ENCODE measurements around the gene ADGRV1.
A peak's percentile ranks its signal among the peaks of the same experiment; 100 is the strongest.
"Not testable (repeated sequence)": the region's sequence is repeated elsewhere in the genome, so short reads cannot be mapped to it uniquely, and the experiment has no call there.

The ADGRV1 gene

GRCh38 chr5:90940227-90940995 is 381.8 kb downstream of the ADGRV1 start:
- DNase-seq (ENCODE audit: low read depth in 2 of 2) = peak; percentile 5 to 6

- DNase-seq (ENCODE audit: low read depth in 2 of 2) = no peak
Measured at GRCh38 chr5:90941002-90941720, 382.6 kb downstream of the ADGRV1 start.

- no peak for DNase-seq (ENCODE audit: low read depth in 2 of 2)
Measured at GRCh38 chr5:90944116-90944515, 385.5 kb downstream of the ADGRV1 start.

- no peak for DNase-seq (ENCODE audit: low read depth in 2 of 2)
Measured at GRCh38 chr5:90947667-90948066, 389.1 kb downstream of the ADGRV1 start.

GRCh38 chr5:90948969-90949368 is 390.4 kb downstream of the ADGRV1 start:
- DNase-seq (ENCODE audit: low read depth in 2 of 2) = no peak

GRCh38 chr5:90949469-90950358 is 391.1 kb downstream of the ADGRV1 start:
- no peak for DNase-seq (ENCODE audit: low read depth in 2 of 2)

GRCh38 chr5:90955001-90955635 is 396.5 kb downstream of the ADGRV1 start:
- DNase-seq (ENCODE audit: low read depth in 2 of 2) = no peak

GRCh38 chr5:90956511-90957097 is 398.0 kb downstream of the ADGRV1 start:
- DNase-seq (ENCODE audit: low read depth in 2 of 2) = no peak

- no peak for DNase-seq (ENCODE audit: low read depth in 2 of 2)
Measured at GRCh38 chr5:90957906-90958305, 399.3 kb downstream of the ADGRV1 start.

GRCh38 chr5:90959262-90959661 is 400.7 kb downstream of the ADGRV1 start:
- DNase-seq (ENCODE audit: low read depth in 2 of 2) = no peak

- DNase-seq (ENCODE audit: low read depth in 2 of 2) = no peak
Measured at GRCh38 chr5:90962481-90962880, 403.9 kb downstream of the ADGRV1 start.

- no peak for DNase-seq (ENCODE audit: low read depth in 2 of 2)
Measured at GRCh38 chr5:90965110-90965685, 406.6 kb downstream of the ADGRV1 start.

- no peak for DNase-seq (ENCODE audit: low read depth in 2 of 2)
Measured at GRCh38 chr5:90967443-90967842, 408.8 kb downstream of the ADGRV1 start.

- no peak for DNase-seq (ENCODE audit: low read depth in 2 of 2)
Measured at GRCh38 chr5:90967851-90968250, 409.3 kb downstream of the ADGRV1 start.

GRCh38 chr5:90968319-90968718 is 409.7 kb downstream of the ADGRV1 start:
- DNase-seq (ENCODE audit: low read depth in 2 of 2) = no peak

GRCh38 chr5:90969945-90970344 is 411.3 kb downstream of the ADGRV1 start:
- DNase-seq (ENCODE audit: low read depth in 2 of 2) = not testable (repeated sequence)

- no peak for DNase-seq (ENCODE audit: low read depth in 2 of 2)
Measured at GRCh38 chr5:90981177-90981576, 422.6 kb downstream of the ADGRV1 start.

- DNase-seq (ENCODE audit: low read depth in 2 of 2) = no peak
Measured at GRCh38 chr5:90981821-90982220, 423.2 kb downstream of the ADGRV1 start.

GRCh38 chr5:90982576-90982975 is 424.0 kb downstream of the ADGRV1 start:
- DNase-seq (ENCODE audit: low read depth in 2 of 2) = no peak

- DNase-seq (ENCODE audit: low read depth in 2 of 2) = no peak
Measured at GRCh38 chr5:90983148-90983547, 424.6 kb downstream of the ADGRV1 start.

- DNase-seq (ENCODE audit: low read depth in 2 of 2) = no peak
Measured at GRCh38 chr5:90983711-90984124, 425.1 kb downstream of the ADGRV1 start.
